ENCODE data around the gene SRRM2. TPM values are rescaled to one million over a fixed set of nuclear protein-coding genes. Genes with fewer than 3 reads are reported as not detected.

SRRM2 gene
- total RNA-seq, 1 experiment from 2014 or later: 617 TPM

DNA sequence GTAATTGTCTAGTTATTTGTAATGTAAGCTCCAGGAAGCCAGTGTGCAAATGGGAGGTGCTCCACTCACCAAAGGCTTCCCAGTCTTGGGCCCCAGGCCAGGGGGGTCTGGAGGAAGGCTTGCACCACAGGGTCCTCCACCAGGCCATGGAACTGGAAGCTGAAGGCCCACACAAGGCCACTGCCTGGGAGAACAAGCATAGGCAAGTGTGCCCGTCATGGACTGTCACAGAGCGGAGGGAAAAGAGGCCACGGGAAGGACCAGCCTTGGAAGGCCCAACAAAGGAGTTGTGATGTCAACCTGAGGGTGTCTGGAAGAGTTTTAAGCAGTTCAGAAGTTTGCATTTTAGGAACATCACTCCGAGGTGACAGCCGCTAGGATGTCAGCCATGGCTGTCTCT lies 3.0 kb upstream of the SRRM2 start:
- Histone ChIP-seq H3K27me3 (ENCODE audit: control insufficient read depth, insufficient read depth, low read length) (no peaks in the 10 kb centered on the region), H3K27ac (ENCODE audit: low read length) (no peak overlapping the region), H3K4me3 (ENCODE audit: low read depth in 2 of 2, low read length in 2 of 2) (no peak overlapping the region), H3K9me3 (ENCODE audit: control insufficient read depth, insufficient read depth, low read depth, low read length) (no peaks in the 10 kb centered on the region), H3K4me1 (ENCODE audit: control insufficient read depth, insufficient read depth, low read length) (no peaks in the 10 kb centered on the region; the same call in 1 of the 2 replicates), H3K36me3 (ENCODE audit: control insufficient read depth, insufficient read depth, low read length) (peaks cover 9% of the 10 kb centered on the region; the same call in 1 of the 2 replicates)
- no TSS peak for BruUV-seq (replicated peaks)
- no peak for TF ChIP-seq SIN3A (IDR thresholded peaks at IDR 0.05; ENCODE audit: borderline replicate concordance, insufficient read depth, low read depth, low read length)
- POLR2A ChIA-PET: interaction anchor here (0.7 kb wide), 1 partner anchor 19 kb away, joined by 3 read pairs; no protein-coding TSS in a partner anchor
- DNase-seq (ENCODE audit: low read depth, low spot score) (no peak), ATAC-seq (no peak)
- in situ Hi-C loops (cut with HindIII; ENCODE audit: low pct_unique_long_range_greater_than_20kb, low sequenced_read_pairs): no loop called here
- CTCF ChIA-PET: no interaction called here
- intact Hi-C loops (cut with micrococcal nuclease; ENCODE audit: unreplicated experiment): no loop called here

DNA sequence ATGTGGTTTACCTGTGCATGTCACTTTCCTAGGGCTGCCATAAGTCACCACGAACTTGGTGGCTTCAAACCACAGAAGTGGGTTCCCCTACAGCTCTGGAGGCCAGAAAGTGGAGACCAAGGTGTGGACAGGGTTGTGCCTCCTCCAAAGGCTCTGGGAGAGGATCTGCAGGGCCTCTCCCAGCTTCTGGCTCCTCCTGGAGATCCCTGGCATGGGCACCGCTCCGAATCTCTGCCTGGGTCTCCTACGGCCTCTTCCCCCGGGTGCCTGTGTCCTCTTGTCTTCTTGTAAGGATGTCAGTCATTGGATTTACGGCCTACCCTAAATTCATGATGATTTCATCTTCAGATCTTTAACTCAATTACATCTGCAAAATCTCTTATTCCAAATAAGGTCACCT lies 2.5 kb upstream of the SRRM2 start:
- ChIA-PET CTCF (no interaction called here), POLR2A (interaction anchor here (0.7 kb wide), 1 partner anchor 19 kb away, joined by 3 read pairs; no protein-coding TSS in a partner anchor)
- H3K9me3 ChIP-seq (ENCODE audit: control insufficient read depth, insufficient read depth, low read depth, low read length): no peaks in the 10 kb centered on the region
- TF ChIP-seq, protein P1, sequence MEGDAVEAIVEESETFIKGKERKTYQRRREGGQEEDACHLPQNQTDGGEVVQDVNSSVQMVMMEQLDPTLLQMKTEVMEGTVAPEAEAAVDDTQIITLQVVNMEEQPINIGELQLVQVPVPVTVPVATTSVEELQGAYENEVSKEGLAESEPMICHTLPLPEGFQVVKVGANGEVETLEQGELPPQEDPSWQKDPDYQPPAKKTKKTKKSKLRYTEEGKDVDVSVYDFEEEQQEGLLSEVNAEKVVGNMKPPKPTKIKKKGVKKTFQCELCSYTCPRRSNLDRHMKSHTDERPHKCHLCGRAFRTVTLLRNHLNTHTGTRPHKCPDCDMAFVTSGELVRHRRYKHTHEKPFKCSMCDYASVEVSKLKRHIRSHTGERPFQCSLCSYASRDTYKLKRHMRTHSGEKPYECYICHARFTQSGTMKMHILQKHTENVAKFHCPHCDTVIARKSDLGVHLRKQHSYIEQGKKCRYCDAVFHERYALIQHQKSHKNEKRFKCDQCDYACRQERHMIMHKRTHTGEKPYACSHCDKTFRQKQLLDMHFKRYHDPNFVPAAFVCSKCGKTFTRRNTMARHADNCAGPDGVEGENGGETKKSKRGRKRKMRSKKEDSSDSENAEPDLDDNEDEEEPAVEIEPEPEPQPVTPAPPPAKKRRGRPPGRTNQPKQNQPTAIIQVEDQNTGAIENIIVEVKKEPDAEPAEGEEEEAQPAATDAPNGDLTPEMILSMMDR (IDR thresholded peaks at IDR 0.05): no peak
- TF ChIP-seq, protein P2, sequence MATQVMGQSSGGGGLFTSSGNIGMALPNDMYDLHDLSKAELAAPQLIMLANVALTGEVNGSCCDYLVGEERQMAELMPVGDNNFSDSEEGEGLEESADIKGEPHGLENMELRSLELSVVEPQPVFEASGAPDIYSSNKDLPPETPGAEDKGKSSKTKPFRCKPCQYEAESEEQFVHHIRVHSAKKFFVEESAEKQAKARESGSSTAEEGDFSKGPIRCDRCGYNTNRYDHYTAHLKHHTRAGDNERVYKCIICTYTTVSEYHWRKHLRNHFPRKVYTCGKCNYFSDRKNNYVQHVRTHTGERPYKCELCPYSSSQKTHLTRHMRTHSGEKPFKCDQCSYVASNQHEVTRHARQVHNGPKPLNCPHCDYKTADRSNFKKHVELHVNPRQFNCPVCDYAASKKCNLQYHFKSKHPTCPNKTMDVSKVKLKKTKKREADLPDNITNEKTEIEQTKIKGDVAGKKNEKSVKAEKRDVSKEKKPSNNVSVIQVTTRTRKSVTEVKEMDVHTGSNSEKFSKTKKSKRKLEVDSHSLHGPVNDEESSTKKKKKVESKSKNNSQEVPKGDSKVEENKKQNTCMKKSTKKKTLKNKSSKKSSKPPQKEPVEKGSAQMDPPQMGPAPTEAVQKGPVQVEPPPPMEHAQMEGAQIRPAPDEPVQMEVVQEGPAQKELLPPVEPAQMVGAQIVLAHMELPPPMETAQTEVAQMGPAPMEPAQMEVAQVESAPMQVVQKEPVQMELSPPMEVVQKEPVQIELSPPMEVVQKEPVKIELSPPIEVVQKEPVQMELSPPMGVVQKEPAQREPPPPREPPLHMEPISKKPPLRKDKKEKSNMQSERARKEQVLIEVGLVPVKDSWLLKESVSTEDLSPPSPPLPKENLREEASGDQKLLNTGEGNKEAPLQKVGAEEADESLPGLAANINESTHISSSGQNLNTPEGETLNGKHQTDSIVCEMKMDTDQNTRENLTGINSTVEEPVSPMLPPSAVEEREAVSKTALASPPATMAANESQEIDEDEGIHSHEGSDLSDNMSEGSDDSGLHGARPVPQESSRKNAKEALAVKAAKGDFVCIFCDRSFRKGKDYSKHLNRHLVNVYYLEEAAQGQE (IDR thresholded peaks at IDR 0.05; ENCODE audit: insufficient read depth in 1 of 2, low read depth in 2 of 2, low read length in 1 of 2): no peak
- TF ChIP-seq TCF7L2 (IDR thresholded peaks at IDR 0.05; ENCODE audit: low read depth, low read length): no peak
- no peak for TF ChIP-seq SIN3A (IDR thresholded peaks at IDR 0.05; ENCODE audit: borderline replicate concordance, insufficient read depth, low read depth, low read length)
- no peak for TF ChIP-seq POLR2AphosphoS5 (IDR thresholded peaks at IDR 0.05; ENCODE audit: low read depth, low read length)
- peaks cover 9% of the 10 kb centered on the region; the same call in 1 of the 2 replicates for H3K36me3 ChIP-seq (ENCODE audit: control insufficient read depth, insufficient read depth, low read length)
- no TSS peak for BruUV-seq (replicated peaks)
- H3K27ac ChIP-seq (ENCODE audit: low read length): no peak overlapping the region
- intact Hi-C loops (cut with micrococcal nuclease; ENCODE audit: unreplicated experiment) (no loop called here), in situ Hi-C loops (cut with HindIII; ENCODE audit: low pct_unique_long_range_greater_than_20kb, low sequenced_read_pairs) (no loop called here)
- H3K4me1 ChIP-seq (ENCODE audit: control insufficient read depth, insufficient read depth, low read length): peaks cover 4% of the 10 kb centered on the region; the same call in 1 of the 2 replicates
- ATAC-seq: no peak
- DNase-seq (ENCODE audit: low read depth, low spot score): no peak
- no peaks in the 10 kb centered on the region for H3K27me3 ChIP-seq (ENCODE audit: control insufficient read depth, insufficient read depth, low read length)
- no peak overlapping the region for H3K4me3 ChIP-seq (ENCODE audit: low read depth in 2 of 2, low read length in 2 of 2)

DNA sequence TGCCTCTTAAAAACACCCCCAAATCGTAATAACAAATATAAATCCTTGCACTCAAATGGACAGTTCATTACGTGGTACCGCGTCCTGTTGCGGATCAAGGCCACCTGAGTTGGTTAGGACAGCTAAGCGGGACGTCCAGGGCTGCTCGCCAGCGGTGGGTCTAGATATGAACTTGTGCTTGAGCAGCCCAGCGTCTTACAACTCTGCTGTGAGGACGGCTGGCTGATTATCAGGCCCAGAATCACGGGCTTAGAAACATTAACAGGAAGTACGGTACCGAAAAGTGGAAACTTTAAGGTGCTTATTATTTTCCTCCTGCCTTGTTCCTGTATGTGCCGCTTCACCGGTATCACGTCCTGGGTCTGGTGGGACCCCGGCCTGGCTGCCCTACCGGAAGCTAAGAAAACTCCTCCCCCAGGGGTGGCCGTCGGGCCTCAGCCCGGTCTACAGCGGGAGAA lies 832 bp upstream of the SRRM2 start:
- CTCF ChIA-PET: no interaction called here
- intact Hi-C loops (cut with micrococcal nuclease; ENCODE audit: unreplicated experiment): no loop called here

More for the DNA sequence above, 832 bp upstream of the SRRM2 start:
- no peaks in the 10 kb centered on the region for H3K9me3 ChIP-seq (ENCODE audit: control insufficient read depth, insufficient read depth, low read depth, low read length)
- peak overlapping the region; percentile 81 to 84 for H3K4me3 ChIP-seq (ENCODE audit: low read depth in 2 of 2, low read length in 2 of 2)
- peaks cover 9% of the 10 kb centered on the region; the same call in 1 of the 2 replicates for H3K36me3 ChIP-seq (ENCODE audit: control insufficient read depth, insufficient read depth, low read length)
- H3K27me3 ChIP-seq (ENCODE audit: control insufficient read depth, insufficient read depth, low read length): no peaks in the 10 kb centered on the region
- ATAC-seq: no peak
- peak overlapping the region; percentile 87 for H3K27ac ChIP-seq (ENCODE audit: low read length)
- TF ChIP-seq POLR2AphosphoS5 (IDR thresholded peaks at IDR 0.05; ENCODE audit: low read depth, low read length) (no peak), SIN3A (IDR thresholded peaks at IDR 0.05; ENCODE audit: borderline replicate concordance, insufficient read depth, low read depth, low read length) (no peak), TCF7L2 (IDR thresholded peaks at IDR 0.05; ENCODE audit: low read depth, low read length) (no peak)
- TF ChIP-seq, protein P2 (IDR thresholded peaks at IDR 0.05; ENCODE audit: insufficient read depth in 1 of 2, low read depth in 2 of 2, low read length in 1 of 2): no peak
- TF ChIP-seq, protein P1 (IDR thresholded peaks at IDR 0.05): no peak
- no peak for DNase-seq (ENCODE audit: low read depth, low spot score)
- BruUV-seq (replicated peaks): TSS peak; percentile 88
- peaks cover 18% of the 10 kb centered on the region for H3K4me1 ChIP-seq (ENCODE audit: control insufficient read depth, insufficient read depth, low read length)
- in situ Hi-C loops (cut with HindIII; ENCODE audit: low pct_unique_long_range_greater_than_20kb, low sequenced_read_pairs): no loop called here
- POLR2A ChIA-PET: no interaction called here

Measured in Panc1 (cell line).